HepG2 (cell line): ENCODE results near the gene KIF1B. TPM values are rescaled to one million over a fixed set of nuclear protein-coding genes. Genes with fewer than 3 reads are reported as not detected.

Experiments used
- ATAC-seq: fragments of 200-7000 bp; cut with Tn5 transposase; 3 replicates; pipeline ENCODE4 v1.9.1; 2020; ENCODE audit warnings: mild to moderate bottlenecking, moderate library complexity
- BruUV-seq: library from RNA; stranded (reverse); fragments of 400-500 nt; replicated peaks from 2 replicates; lab custom pipeline; 2021; lab: Mats Ljungman, UMichigan
- CTCF ChIA-PET: fragments of 300-600 bp; formaldehyde crosslinking; extraction: SDS; loops from one replicate; lab custom pipeline; 2021; ENCODE audit warnings: low total read pairs, inconsistent platforms, low intra/inter-chr PET ratio; lab: Yijun Ruan, JAX
- POLR2A ChIA-PET: fragments of 350-600 bp; sonication (Branson Sonifier 250); formaldehyde crosslinking; loops from one replicate; lab custom pipeline; 2020; ENCODE audit warnings: antibody characterized with exemption, inconsistent platforms; lab: Yijun Ruan, JAX
- DNase-seq: peaks from one replicate; pipeline ENCODE4 v3.0.0-alpha.2; 2015; ENCODE audit warnings: low spot score
- FAIRE-seq: peaks from 3 replicates; lab custom pipeline; 2011; peaks lifted over from hg19 to GRCh38; lab: Jason Lieb, UNC
- H2AFZ ChIP-seq: one replicate; pipeline ENCODE4 v1.6.1; 2011; ENCODE audit warnings: low read length, inconsistent platforms
- H3K27ac ChIP-seq: fragments of 300-600 bp; 3 replicates; pipeline ENCODE4 v1.8.0; 2011; ENCODE audit warnings: mixed run types, mild to moderate bottlenecking, mixed read lengths, low read length, inconsistent platforms; ENCODE audit not compliant: insufficient read depth; ENCODE audit errors: extremely low read length
- H3K27me3 ChIP-seq, 2 experiments: fragments of 200-600 bp in 1 of 2; 2 replicates in 1 of 2; 3 replicates in 1 of 2; pipeline versions ENCODE4 v1.6.0 to v1.8.0; 2011; ENCODE audit warnings: low read length in 2 of 2, mild to moderate bottlenecking in 2 of 2, moderate library complexity in 2 of 2, inconsistent platforms in 1 of 2; ENCODE audit not compliant: insufficient read depth in 2 of 2, control insufficient read depth in 1 of 2
- H3K36me3 ChIP-seq, 2 experiments: fragments of 200-600 bp in 1 of 2; replicated peaks in 1 of 2; 2 replicates in 1 of 2; 3 replicates in 1 of 2; pipeline versions ENCODE4 v1.5.1 to v1.8.0; 2011; ENCODE audit warnings: low read length in 2 of 2, inconsistent platforms in 1 of 2; ENCODE audit not compliant: insufficient read depth in 2 of 2, control insufficient read depth in 1 of 2
- H3K4me1 ChIP-seq: 2 replicates; pipeline ENCODE4 v1.5.1; 2012; ENCODE audit warnings: low read length, inconsistent platforms; ENCODE audit not compliant: insufficient read depth
- H3K4me2 ChIP-seq: 2 replicates; pipeline ENCODE4 v1.6.0; 2011; ENCODE audit warnings: low read depth, low read length, inconsistent platforms
- H3K4me3 ChIP-seq, 3 experiments: fragments of 200-600 bp in 1 of 3; sonication (generic), shearing (Covaris generic) in 1 of 3; replicated peaks in 1 of 3; 2 replicates each; pipeline ENCODE4 v1.5.1; 2011 to 2016; ENCODE audit warnings: low read length in 3 of 3, inconsistent platforms in 2 of 3, low read depth in 2 of 3, mild to moderate bottlenecking in 2 of 3, control low read depth in 1 of 3, mixed read lengths in 1 of 3; ENCODE audit not compliant: insufficient read depth in 1 of 3
- H3K79me2 ChIP-seq: one replicate; pipeline ENCODE4 v1.6.1; 2011; ENCODE audit warnings: low read length, inconsistent platforms; ENCODE audit not compliant: insufficient read depth
- H3K9ac ChIP-seq: 2 replicates; pipeline ENCODE4 v1.6.0; 2011; ENCODE audit warnings: mild to moderate bottlenecking, low read depth, low read length, inconsistent platforms; ENCODE audit not compliant: insufficient read depth
- H3K9me3 ChIP-seq: 2 replicates; pipeline ENCODE4 v1.5.1; 2012; ENCODE audit warnings: mild to moderate bottlenecking, low read length
- H4K20me1 ChIP-seq: 2 replicates; pipeline ENCODE4 v1.6.0; 2011; ENCODE audit warnings: inconsistent platforms, mild to moderate bottlenecking, low read length, moderate library complexity; ENCODE audit not compliant: insufficient read depth
- BRCA1 ChIP-seq: sonication (generic); formaldehyde crosslinking; IDR thresholded peaks from 2 replicates; pipeline ENCODE4 v1.4.0; 2020; ENCODE audit warnings: missing genetic modification reagents
- GPN1 ChIP-seq: sonication (generic); formaldehyde crosslinking; IDR thresholded peaks from 2 replicates; pipeline ENCODE4 v1.5.1; 2020; ENCODE audit warnings: missing genetic modification reagents, borderline replicate concordance
- HHEX ChIP-seq: IDR thresholded peaks from 2 replicates; pipeline ENCODE4 v1.6.1; 2016; ENCODE audit warnings: control low read depth
- MED13 ChIP-seq: sonication (generic); formaldehyde crosslinking; IDR thresholded peaks from 2 replicates; pipeline ENCODE4 v1.5.0; 2020; ENCODE audit warnings: missing genetic modification reagents
- MEF2D ChIP-seq: sonication (generic); formaldehyde crosslinking; IDR thresholded peaks from 2 replicates; pipeline ENCODE4 v1.5.1; 2020; ENCODE audit warnings: mild to moderate bottlenecking, missing genetic modification reagents
- PITX1 ChIP-seq: sonication (generic); formaldehyde crosslinking; IDR thresholded peaks from 2 replicates; pipeline ENCODE4 v1.5.1; 2020; ENCODE audit warnings: mild to moderate bottlenecking, missing genetic modification reagents
- POGZ ChIP-seq: sonication (generic); formaldehyde crosslinking; IDR thresholded peaks from 2 replicates; pipeline ENCODE4 v1.4.0; 2020; ENCODE audit warnings: mild to moderate bottlenecking, missing genetic modification reagents
- SALL1 ChIP-seq: sonication (generic); formaldehyde crosslinking; IDR thresholded peaks from 2 replicates; pipeline ENCODE4 v1.8.0; 2022; ENCODE audit warnings: mild to moderate bottlenecking, missing genetic modification reagents
- TCF7L2 ChIP-seq: IDR thresholded peaks from 2 replicates; pipeline ENCODE4 v1.6.1; 2011; ENCODE audit warnings: mild to moderate bottlenecking, low read depth, low read length, moderate library complexity
- XRCC5 ChIP-seq: fragments of 200-400 bp; formaldehyde crosslinking; optimal IDR thresholded peaks from 2 replicates; pipeline ENCODE3; 2017; ENCODE audit warnings: mild to moderate bottlenecking, low read length
- ZBTB20 ChIP-seq: sonication (generic); formaldehyde crosslinking; IDR thresholded peaks from 2 replicates; pipeline ENCODE4 v1.8.1; 2023; ENCODE audit warnings: missing genetic modification reagents, low read depth, mild to moderate bottlenecking, borderline replicate concordance
- ZKSCAN8 ChIP-seq: IDR thresholded peaks from 2 replicates; pipeline ENCODE4 v1.6.1; 2016; ENCODE audit warnings: borderline replicate concordance, missing genetic modification reagents, missing compliant biosample characterization
- ZNF124 ChIP-seq: sonication (generic); formaldehyde crosslinking; IDR thresholded peaks from 2 replicates; pipeline ENCODE4 v1.4.0; 2020; ENCODE audit warnings: missing genetic modification reagents
- ZNF138 ChIP-seq: sonication (generic); formaldehyde crosslinking; IDR thresholded peaks from 2 replicates; pipeline ENCODE4 v1.5.0; 2020; ENCODE audit warnings: mild to moderate bottlenecking, low read depth, missing genetic modification reagents
- ZNF282 ChIP-seq: fragments of 450-650 bp; IDR thresholded peaks from 2 replicates; pipeline ENCODE4 v1.6.1; 2018; ENCODE audit not compliant: partially characterized antibody
- WGBS: methylation state at CpG from one replicate; pipeline ENCODE4 v1.1.6; 2017; ENCODE audit warnings: low lambda C conversion rate; 5-methylcytosine and 5-hydroxymethylcytosine counted together
- in situ Hi-C: cut with HindIII; loops from 2 replicates; pipeline ENCODE4 v1.10.0; 2017; ENCODE audit warnings: low pct_unique_long_range_greater_than_20kb; ENCODE audit not compliant: extremely low pct_ligation_motif_present
- intact Hi-C: fragments of 100-400 bp; cut with micrococcal nuclease; formaldehyde crosslinking; loops from one replicate; pipeline ENCODE4 v1.10.0; 2022; ENCODE audit not compliant: unreplicated experiment
- polyA plus RNA-seq, 8 experiments: library from polyadenylated mRNA; depleted of rRNA in 3 of 8; stranded (reverse) in 7 of 8; unstranded in 1 of 8; fragments of >200 nt; fragmentation: Illumina TruSeq in 4 of 8; extraction: Trizol in 4 of 8; gene quantifications; 2 replicates each; pipeline versions ENCODE4 v1.2.1 to v1.2.3, GENCODE V29; 2011 to 2016; ENCODE audit warnings: low read depth in 4 of 8, missing spikeins in 1 of 8, mixed read lengths in 1 of 8; ENCODE audit not compliant: insufficient read depth in 1 of 8
- total RNA-seq, 5 experiments: library from RNA; depleted of rRNA; stranded (reverse); fragments of >200 nt; fragmentation: Illumina TruSeq; extraction: Trizol; gene quantifications; 2 replicates each; pipeline ENCODE4 v1.2.3, GENCODE V29; 2016; ENCODE audit warnings: low read depth in 1 of 5
- TF ChIP-seq, protein P1 (sequence below): sonication (generic); formaldehyde crosslinking; IDR thresholded peaks from 2 replicates; pipeline ENCODE4 v1.4.0; 2020; ENCODE audit warnings: missing genetic modification reagents
- TF ChIP-seq, protein P2 (sequence below): IDR thresholded peaks from 2 replicates; pipeline ENCODE4 v1.4.0; 2020; ENCODE audit warnings: mild to moderate bottlenecking, missing genetic modification reagents
- TF ChIP-seq, protein P3 (sequence below): sonication (generic); formaldehyde crosslinking; conservative IDR thresholded peaks from 2 replicates; pipeline ENCODE4 v1.4.0; 2020; ENCODE audit warnings: missing genetic modification reagents

The KIF1B gene
- total and polyA plus RNA-seq, 2 of the 13 experiments (the other 11 are each of a cell fraction or from before 2014, with no cell fraction given), result 26.7 to 32.5 TPM

DNA sequence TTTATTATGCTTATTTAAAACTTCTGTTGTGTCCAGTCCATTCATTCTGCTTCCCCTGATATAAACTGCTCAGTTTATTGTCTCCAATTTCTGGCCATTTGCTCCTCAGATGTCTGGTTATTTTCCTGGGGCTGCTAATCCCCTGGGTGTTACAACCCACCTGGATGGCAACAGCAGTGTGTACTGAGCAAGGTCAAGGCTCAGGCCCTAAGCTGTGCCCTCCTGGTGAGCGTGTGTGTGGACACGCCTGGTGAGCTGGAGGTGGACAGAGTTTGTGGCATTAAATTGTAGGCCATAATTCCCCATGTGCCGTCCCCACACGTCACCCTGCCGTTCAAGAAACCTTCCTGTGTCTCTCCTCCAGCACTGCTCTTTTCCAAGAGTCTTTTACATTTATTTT, 18.1 kb upstream of the KIF1B start:
- 0% methylated on average over 5 of the region's 5 CpGs for WGBS
- H3K4me3 ChIP-seq, result peak overlapping the region in 1 of 3 experiments; percentile 42; a peak in 1 of 6 replicates
- H3K4me2 ChIP-seq, result peak overlapping the region; percentile 62
- in situ Hi-C loops (no loop called here), intact Hi-C loops (no loop called here)
- ChIA-PET POLR2A (interaction anchor here (0.7 to 1.3 kb wide), 3 partner anchors 18 to 33 kb away, joined by 3 to 6 read pairs (median 3); partner anchors contain the start of gene KIF1B), CTCF (no interaction called here)
- no peak overlapping the region for H3K27ac ChIP-seq
- FAIRE-seq (no peak), DNase-seq (no peak), ATAC-seq (peak; percentile 66)
- H3K9me3 ChIP-seq, result no peaks in the 10 kb centered on the region
- no peaks in the 10 kb centered on the region for H3K79me2 ChIP-seq
- peaks cover 41% of the 10 kb centered on the region for H3K4me1 ChIP-seq
- no peaks in the 10 kb centered on the region for H3K36me3 ChIP-seq
- no peaks in the 10 kb centered on the region for H3K27me3 ChIP-seq
- H3K9ac ChIP-seq, result no peak overlapping the region
- BruUV-seq, result no TSS peak
- no peak overlapping the region for H2AFZ ChIP-seq
- H4K20me1 ChIP-seq, result no peaks in the 10 kb centered on the region
- TF ChIP-seq HHEX (no peak), ZKSCAN8 (CRISPR knock-in tag) (no peak), XRCC5 (no peak), BRCA1 (CRISPR knock-in tag) (no peak), PITX1 (CRISPR knock-in tag) (peak; percentile 68), MED13 (CRISPR knock-in tag) (no peak), TCF7L2 (no peak), GPN1 (no peak), POGZ (CRISPR knock-in tag) (no peak), SALL1 (CRISPR knock-in tag) (0 out of 2 replicates have a peak, but pooled peaks have one; percentile 16), ZNF282 (no peak), ZNF138 (CRISPR knock-in tag) (no peak), MEF2D (CRISPR knock-in tag) (no peak), ZNF124 (no peak), ZBTB20 (no peak)
- TF ChIP-seq, protein P1, sequence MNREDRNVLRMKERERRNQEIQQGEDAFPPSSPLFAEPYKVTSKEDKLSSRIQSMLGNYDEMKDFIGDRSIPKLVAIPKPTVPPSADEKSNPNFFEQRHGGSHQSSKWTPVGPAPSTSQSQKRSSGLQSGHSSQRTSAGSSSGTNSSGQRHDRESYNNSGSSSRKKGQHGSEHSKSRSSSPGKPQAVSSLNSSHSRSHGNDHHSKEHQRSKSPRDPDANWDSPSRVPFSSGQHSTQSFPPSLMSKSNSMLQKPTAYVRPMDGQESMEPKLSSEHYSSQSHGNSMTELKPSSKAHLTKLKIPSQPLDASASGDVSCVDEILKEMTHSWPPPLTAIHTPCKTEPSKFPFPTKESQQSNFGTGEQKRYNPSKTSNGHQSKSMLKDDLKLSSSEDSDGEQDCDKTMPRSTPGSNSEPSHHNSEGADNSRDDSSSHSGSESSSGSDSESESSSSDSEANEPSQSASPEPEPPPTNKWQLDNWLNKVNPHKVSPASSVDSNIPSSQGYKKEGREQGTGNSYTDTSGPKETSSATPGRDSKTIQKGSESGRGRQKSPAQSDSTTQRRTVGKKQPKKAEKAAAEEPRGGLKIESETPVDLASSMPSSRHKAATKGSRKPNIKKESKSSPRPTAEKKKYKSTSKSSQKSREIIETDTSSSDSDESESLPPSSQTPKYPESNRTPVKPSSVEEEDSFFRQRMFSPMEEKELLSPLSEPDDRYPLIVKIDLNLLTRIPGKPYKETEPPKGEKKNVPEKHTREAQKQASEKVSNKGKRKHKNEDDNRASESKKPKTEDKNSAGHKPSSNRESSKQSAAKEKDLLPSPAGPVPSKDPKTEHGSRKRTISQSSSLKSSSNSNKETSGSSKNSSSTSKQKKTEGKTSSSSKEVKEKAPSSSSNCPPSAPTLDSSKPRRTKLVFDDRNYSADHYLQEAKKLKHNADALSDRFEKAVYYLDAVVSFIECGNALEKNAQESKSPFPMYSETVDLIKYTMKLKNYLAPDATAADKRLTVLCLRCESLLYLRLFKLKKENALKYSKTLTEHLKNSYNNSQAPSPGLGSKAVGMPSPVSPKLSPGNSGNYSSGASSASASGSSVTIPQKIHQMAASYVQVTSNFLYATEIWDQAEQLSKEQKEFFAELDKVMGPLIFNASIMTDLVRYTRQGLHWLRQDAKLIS (CRISPR knock-in tag), result no peak
- TF ChIP-seq, protein P2, sequence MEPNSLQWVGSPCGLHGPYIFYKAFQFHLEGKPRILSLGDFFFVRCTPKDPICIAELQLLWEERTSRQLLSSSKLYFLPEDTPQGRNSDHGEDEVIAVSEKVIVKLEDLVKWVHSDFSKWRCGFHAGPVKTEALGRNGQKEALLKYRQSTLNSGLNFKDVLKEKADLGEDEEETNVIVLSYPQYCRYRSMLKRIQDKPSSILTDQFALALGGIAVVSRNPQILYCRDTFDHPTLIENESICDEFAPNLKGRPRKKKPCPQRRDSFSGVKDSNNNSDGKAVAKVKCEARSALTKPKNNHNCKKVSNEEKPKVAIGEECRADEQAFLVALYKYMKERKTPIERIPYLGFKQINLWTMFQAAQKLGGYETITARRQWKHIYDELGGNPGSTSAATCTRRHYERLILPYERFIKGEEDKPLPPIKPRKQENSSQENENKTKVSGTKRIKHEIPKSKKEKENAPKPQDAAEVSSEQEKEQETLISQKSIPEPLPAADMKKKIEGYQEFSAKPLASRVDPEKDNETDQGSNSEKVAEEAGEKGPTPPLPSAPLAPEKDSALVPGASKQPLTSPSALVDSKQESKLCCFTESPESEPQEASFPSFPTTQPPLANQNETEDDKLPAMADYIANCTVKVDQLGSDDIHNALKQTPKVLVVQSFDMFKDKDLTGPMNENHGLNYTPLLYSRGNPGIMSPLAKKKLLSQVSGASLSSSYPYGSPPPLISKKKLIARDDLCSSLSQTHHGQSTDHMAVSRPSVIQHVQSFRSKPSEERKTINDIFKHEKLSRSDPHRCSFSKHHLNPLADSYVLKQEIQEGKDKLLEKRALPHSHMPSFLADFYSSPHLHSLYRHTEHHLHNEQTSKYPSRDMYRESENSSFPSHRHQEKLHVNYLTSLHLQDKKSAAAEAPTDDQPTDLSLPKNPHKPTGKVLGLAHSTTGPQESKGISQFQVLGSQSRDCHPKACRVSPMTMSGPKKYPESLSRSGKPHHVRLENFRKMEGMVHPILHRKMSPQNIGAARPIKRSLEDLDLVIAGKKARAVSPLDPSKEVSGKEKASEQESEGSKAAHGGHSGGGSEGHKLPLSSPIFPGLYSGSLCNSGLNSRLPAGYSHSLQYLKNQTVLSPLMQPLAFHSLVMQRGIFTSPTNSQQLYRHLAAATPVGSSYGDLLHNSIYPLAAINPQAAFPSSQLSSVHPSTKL (CRISPR knock-in tag), result peak; percentile 43; the same call in 1 of the 2 replicates
- TF ChIP-seq, protein P3, sequence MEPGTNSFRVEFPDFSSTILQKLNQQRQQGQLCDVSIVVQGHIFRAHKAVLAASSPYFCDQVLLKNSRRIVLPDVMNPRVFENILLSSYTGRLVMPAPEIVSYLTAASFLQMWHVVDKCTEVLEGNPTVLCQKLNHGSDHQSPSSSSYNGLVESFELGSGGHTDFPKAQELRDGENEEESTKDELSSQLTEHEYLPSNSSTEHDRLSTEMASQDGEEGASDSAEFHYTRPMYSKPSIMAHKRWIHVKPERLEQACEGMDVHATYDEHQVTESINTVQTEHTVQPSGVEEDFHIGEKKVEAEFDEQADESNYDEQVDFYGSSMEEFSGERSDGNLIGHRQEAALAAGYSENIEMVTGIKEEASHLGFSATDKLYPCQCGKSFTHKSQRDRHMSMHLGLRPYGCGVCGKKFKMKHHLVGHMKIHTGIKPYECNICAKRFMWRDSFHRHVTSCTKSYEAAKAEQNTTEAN (CRISPR knock-in tag), result 0 out of 2 replicates have a peak, but pooled peaks have one; percentile 33
